Kidney capillary endothelial cell (primary cell): Measurements from ENCODE around the gene ADAMTSL5.
"Not testable (repeated sequence)": the region's sequence is repeated elsewhere in the genome, so short reads cannot be mapped to it uniquely, and the experiment has no call there.

Experiments used
- DNase-seq: peaks from one replicate; pipeline ENCODE4 v3.0.0-alpha.2; 2018; ENCODE audit warnings: low spot score

Gene ADAMTSL5

DNA sequence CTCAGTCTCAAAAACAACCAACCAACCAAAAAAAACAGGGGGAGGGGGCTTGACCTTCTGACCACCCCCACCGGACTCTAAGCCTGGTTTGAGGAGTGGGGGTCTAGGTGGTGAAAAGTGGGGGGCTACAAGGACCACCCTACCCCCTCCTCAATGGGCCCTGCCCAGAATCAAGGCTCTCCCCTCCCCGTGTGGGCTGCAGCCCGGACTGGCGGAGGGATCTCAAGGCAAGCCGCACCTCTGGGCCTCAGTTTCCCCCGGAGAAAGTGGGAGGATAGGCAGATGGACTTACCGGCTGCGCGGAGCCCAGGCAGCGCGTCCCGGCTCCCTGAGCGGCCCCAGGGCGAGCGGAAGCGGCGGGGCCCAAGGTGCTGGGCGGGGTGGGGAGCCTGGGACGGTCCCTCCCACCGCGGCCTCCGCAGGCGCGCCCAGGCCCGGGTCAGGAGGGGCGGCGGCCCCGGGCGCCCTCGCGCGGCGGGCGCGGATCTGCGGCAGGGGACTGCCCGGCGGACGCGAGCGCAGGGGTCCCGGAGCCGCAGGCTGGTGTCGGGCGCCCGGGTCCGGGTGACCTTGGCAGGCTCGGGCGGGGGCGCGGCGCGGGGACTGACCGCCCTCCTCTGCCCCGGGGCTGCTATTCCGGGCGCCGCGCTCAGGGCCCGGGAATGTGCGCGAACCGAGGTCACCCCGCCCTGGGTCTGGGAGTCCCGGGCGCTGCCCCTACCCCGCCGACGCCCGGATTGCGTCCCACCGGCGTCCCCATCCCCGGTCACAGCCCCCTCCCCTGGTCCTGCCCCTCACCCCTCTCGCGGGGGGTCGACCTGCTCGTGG lies at the start of gene ADAMTSL5:
Gene ADAMTSL5 (minus strand): TSS at position 349 of the 828 bp plus-strand sequence. CDS start 2,076 bp downstream, outside the sequence.
- DNase-seq, result no peak

- DNase-seq, result no peak
These were observed 48.5 kb upstream of the ADAMTSL5 start for GRCh38 chr19:1561236-1561842.

DNA sequence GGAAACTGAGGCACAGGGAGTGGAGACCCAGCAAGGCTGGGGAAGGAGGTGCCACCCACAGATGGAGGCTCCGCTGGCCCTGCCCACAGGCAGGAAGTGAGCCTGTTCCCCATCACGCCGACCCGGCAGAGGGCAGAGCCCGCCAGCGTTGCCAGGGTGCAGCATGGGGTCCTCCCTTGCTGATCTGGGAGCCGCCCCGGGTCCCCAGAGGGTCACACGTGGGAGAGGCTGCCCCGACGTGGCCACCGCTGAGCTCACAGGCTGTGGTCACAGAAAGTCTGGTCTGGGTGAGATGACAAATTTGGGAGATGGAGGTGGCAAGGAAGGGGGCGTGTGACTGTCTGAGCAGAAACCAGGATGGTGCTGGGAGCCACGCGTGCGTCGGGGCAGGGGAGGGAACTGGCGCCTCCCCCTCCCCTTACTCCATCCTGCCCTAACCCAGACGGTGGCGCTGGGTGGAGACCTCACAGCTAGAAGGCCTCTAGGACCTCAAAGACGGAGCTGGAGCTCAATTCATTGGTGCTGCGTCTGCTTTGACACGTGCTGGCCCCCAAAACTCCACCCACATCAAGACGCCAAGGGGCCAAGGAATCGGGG lies 47.6 kb upstream of the ADAMTSL5 start:
- no peak for DNase-seq

DNA sequence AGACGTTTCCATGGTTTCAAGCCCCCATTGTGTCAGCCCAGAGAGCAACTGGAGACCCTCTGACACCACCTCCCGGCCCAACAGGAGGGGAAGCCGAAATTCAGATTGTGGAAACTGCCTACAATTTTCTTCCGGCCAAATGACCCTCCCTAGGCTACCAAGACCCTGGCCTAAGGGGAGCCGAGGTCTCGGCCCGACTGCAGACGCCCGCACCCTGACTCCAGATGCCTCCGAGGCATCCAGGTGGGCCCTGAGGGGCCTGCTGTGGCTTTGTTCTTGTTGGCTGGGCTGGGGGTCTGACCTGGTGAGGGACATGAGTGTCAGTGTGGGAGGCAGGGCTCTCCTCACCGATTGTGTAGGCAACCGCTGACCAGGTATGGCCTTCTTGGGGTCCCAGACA lies 45.7 kb upstream of the ADAMTSL5 start:
- no peak for DNase-seq

- DNase-seq, result no peak
These were observed 43.7 kb upstream of the ADAMTSL5 start for GRCh38 chr19:1556390-1557070.

DNA sequence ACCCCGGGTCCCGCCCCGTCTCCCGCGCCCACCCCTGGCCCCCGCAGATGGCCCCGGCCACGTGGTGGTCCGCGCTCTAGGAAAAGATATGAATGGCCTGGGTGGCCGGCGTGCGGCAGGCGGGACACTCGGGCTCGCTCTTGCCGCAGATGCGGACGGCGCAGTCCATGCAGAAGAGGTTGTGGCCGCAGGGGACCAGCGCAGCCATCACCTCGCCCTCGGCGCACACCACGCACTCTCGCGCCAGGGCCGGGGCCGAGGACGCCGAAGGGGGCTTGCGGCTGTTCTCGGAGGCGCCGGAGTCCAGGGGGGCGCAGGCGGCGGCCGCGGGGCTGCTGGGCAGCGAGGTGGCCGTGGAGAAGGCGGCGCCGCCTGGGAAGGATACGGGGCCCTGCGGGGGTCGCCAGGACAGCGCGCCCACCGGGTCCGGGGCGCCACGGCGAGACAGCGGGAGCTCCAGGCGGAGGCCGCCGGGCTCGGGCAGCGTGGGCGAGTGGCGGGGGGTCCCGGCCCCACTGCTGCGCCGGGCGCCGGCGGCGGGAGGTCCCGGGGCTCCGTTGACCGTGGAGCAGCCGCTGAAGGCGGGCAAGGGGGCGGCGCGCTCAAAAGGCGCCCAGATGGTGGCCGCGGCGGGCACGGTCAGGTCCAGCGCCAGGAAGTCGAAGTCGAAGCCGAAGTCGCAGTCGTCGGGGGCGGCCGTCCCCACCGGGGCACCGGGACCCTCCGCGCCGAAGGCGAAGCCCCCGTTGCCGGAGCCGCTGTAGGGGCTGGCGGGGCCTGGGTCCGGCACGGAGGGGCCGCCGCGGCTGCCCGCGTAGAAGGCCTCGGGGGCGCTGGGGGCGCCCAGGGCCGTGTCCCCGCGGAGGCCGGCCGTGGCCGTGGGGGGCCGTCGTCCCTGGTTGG lies 42.9 kb upstream of the ADAMTSL5 start:
- DNase-seq, result no peak

GRCh38 chr19:1554968-1555367 lies 42.1 kb upstream of the ADAMTSL5 start:
- no peak for DNase-seq

GRCh38 chr19:1553415-1553814 lies 40.6 kb upstream of the ADAMTSL5 start:
- no peak for DNase-seq

GRCh38 chr19:1551068-1552040 lies 38.5 kb upstream of the ADAMTSL5 start:
- DNase-seq, result no peak

- DNase-seq, result no peak
These were observed 36.6 kb upstream of the ADAMTSL5 start for GRCh38 chr19:1549332-1549945.

GRCh38 chr19:1540365-1540925 lies 27.6 kb upstream of the ADAMTSL5 start:
- DNase-seq, result no peak

DNA sequence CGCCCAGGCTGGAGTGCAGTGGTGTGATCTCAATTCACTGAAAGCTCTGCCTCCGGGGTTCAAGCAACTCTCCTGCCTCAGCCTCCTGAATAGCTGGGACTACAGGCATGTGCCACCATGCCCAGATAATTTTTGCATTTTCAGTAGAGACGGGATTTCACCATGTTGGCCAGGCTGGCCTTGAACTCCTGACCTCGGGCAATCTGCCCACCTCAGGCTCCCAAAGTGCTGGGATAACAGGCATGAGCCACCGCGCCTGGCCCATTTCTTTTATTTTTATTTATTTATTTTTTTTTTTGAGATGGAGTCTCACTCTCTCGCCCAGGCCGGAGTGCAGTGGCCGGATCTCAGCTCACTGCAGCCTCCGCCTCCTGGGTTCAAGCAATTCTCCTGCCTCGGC lies 26.9 kb upstream of the ADAMTSL5 start:
- DNase-seq, result not testable (repeated sequence)

DNA sequence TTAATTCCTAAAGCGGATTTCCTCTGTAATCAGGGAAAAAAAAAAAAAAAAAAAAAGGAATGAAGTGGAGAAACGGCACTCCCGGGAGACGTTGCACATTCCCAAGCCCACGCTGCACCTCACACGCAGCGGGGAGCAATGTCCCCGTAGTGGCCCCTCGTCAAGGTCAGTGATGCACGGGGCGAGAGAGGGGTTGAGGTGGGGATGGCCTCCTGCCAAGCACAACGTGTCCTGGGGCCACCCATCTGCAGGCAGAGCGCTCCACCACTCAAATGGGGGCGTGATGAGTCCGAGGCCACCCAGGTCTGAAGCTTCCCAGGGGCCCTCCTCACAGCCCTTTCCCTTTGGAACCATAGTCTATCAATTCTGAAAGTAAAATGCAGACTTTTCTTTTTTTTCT lies 26.2 kb upstream of the ADAMTSL5 start:
- no peak for DNase-seq

- DNase-seq, result not testable (repeated sequence)
These were observed 22.9 kb upstream of the ADAMTSL5 start for GRCh38 chr19:1535699-1536098.

DNA sequence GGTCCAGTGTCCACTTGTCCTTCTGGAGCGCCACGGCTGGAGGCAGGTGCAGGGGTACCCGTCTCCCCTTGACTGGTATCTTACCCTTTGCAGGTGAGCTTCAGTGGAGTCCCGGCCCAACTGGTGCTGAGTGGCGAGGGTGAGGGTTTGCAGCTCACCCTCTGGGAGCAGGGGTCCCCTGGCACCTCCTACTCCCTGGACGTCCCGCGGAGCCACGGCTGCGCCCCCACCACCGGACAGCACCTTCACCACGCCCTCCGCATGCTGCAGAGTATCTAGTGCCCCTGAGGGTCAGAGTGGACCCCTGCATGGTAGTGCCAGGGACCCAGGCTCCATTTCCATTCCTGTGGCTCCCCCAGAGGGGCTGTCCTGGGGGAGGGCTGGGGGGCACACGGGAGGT lies 22.2 kb upstream of the ADAMTSL5 start:
- no peak for DNase-seq

GRCh38 chr19:1533510-1534150 lies 20.8 kb upstream of the ADAMTSL5 start:
- no peak for DNase-seq

DNA sequence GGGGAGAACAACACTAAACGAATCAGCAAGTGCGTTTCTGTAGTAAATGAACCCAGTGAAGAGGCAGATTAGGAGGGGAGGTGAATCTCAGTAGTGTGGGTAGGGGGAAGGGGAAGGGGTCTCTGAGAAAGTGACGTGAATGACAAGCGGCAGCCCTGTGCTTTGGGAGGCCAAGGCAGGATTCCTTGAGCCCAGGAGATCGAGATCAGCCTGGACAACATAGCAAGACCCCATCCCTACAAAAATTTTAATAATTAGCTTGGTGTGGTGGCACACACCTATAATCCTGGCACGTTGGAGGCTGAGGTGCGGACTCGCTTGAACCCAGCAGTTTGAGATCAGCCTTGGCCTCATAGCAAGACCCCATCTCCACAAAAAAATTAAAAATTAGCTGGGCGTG lies 19.2 kb upstream of the ADAMTSL5 start:
- no peak for DNase-seq

DNA sequence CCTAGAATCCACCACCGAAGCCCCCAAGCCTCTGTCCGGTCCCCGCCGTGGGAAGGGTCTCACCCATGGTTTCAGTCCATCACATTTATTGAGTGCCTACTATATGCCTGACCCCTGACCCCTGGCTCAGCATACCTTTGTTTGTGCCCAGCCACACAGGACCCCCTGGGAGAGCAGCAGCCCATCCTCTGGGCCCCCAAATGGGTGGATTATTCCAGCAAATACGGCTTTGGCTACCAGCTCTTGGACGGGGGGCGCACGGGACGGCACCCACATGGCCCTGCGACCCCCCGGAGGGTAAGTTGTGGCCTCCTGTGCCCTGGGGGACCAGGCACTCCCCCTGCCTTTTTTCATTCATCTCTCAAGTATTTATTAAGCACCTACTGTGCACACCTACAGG lies 18.8 kb upstream of the ADAMTSL5 start:
- DNase-seq, result no peak

DNA sequence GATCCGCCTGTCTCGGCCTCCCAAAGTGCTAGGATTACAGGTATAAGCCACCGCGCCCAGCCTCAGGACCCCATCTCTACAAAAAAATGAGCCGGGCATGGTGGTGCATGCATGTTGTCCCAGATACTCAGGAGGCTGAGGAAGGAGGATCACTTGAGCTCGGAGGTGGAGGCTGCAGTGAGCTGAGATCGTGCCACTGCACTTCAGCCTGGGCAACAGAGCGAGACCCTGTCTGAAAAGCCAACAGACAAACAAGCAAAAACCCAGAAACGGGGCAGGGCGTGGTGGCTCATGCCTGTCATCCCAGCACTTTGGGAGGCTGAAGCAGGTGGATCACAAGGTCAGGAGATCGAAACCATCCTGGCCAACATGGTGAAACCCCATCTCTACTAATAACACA lies 18.0 kb upstream of the ADAMTSL5 start:
- DNase-seq, result not testable (repeated sequence)
